Spleen (tissue), 11 donors: Measurements from ENCODE around the gene WDR7. TPM values are rescaled to one million over a fixed set of nuclear protein-coding genes. Genes with fewer than 3 reads are reported as not detected.

Experiments used
- DNase-seq: peaks from one replicate; pipeline ENCODE4 v3.0.0-alpha.2; 2020
- H3K27ac ChIP-seq, 8 donors: fragments of 200-600 bp; sonication (generic) in 7 of 8; 1 replicate in 4 of 8; 2 replicates in 4 of 8; pipeline versions ENCODE4 v1.5.0 to v1.8.0; 2016 to 2021; ENCODE audit warnings: inconsistent platforms in 4 of 8, mild to moderate bottlenecking in 4 of 8, moderate library complexity in 1 of 8
- H3K27me3 ChIP-seq, 7 donors: fragments of 200-600 bp; sonication (generic) in 6 of 7; replicated peaks in 1 of 7; 1 replicate in 4 of 7; 2 replicates in 3 of 7; pipeline versions ENCODE4 v1.5.0 to v1.8.0; 2016 to 2021; ENCODE audit warnings: inconsistent platforms in 3 of 7, mild to moderate bottlenecking in 1 of 7
- H3K36me3 ChIP-seq, 6 donors: fragments of 200-600 bp; sonication (generic) in 5 of 6; 1 replicate in 4 of 6; 2 replicates in 2 of 6; pipeline versions ENCODE4 v1.5.0 to v1.8.0; 2016 to 2021; ENCODE audit warnings: inconsistent platforms in 2 of 6
- H3K4me1 ChIP-seq, 6 donors: fragments of 200-600 bp; sonication (generic) in 5 of 6; 1 replicate in 3 of 6; 2 replicates in 3 of 6; pipeline versions ENCODE4 v1.5.0 to v1.8.0; 2016 to 2021; ENCODE audit warnings: inconsistent platforms in 3 of 6
- H3K4me3 ChIP-seq, 8 donors: fragments of 200-600 bp; sonication (generic) in 7 of 8; 1 replicate in 4 of 8; 2 replicates in 4 of 8; pipeline versions ENCODE4 v1.5.0 to v1.8.0; 2016 to 2021; ENCODE audit warnings: inconsistent platforms in 4 of 8, mild to moderate bottlenecking in 4 of 8, moderate library complexity in 2 of 8
- H3K9me3 ChIP-seq, 8 donors: fragments of 200-600 bp; sonication (generic) in 7 of 8; 1 replicate in 4 of 8; 2 replicates in 4 of 8; pipeline versions ENCODE4 v1.5.0 to v1.8.0; 2016 to 2021; ENCODE audit warnings: inconsistent platforms in 4 of 8
- POLR2A ChIP-seq, 3 donors: fragments of 450-650 bp; IDR thresholded peaks; one replicate each; pipeline ENCODE4 v1.5.1; 2017; ENCODE audit warnings: antibody characterized with exemption in 3 of 3, mild to moderate bottlenecking in 1 of 3
- POLR2AphosphoS5 ChIP-seq, 3 donors: sonication (generic); formaldehyde crosslinking; IDR thresholded peaks; one replicate each; pipeline ENCODE4 v1.5.1; 2017; ENCODE audit warnings: antibody characterized with exemption in 3 of 3
- WGBS, 5 donors: extraction: QIAGEN DNeasy Blood & Tissue Kit in 3 of 5; methylation state at CpG; one replicate each; pipeline versions ENCODE4 v1.1.5 to v1.1.7; 2013 to 2018; 5-methylcytosine and 5-hydroxymethylcytosine counted together
- intact Hi-C: fragments of 100-400 bp; cut with DNase I; formaldehyde crosslinking; loops from one replicate; pipeline ENCODE4 v1.15.0; 2023; ENCODE audit warnings: low total_unique reads
- polyA plus RNA-seq, 3 donors: library from polyadenylated mRNA; stranded (reverse); fragments of 200-250 nt; gene quantifications; one replicate each; pipeline ENCODE4 v1.2.1, GENCODE V29; 2013
- total RNA-seq, 7 donors: library from RNA; depleted of rRNA in 3 of 7; stranded (reverse); fragments of >200 nt in 3 of 7; fragmentation: NEBNext Ultra II Directional in 4 of 7; extraction: Animal tissue kit (Norgen Biotek cat#: 25700) in 4 of 7; gene quantifications; one replicate each; pipeline versions ENCODE4 v1.1.0 to v1.2.1, GENCODE V29; 2016 to 2021
- TF ChIP-seq, protein P1 (sequence below), 11 experiments: fragments of 200-600 bp in 7 of 11; fragments of 450-650 bp in 4 of 11; sonication (generic) in 4 of 11; IDR thresholded peaks in 8 of 11; conservative IDR thresholded peaks in 3 of 11; 1 replicate in 7 of 11; 2 replicates in 4 of 11; pipeline versions ENCODE4 v1.4.0 to v1.8.0; 2016 to 2021; ENCODE audit warnings: antibody characterized with exemption in 11 of 11, inconsistent platforms in 4 of 11, mild to moderate bottlenecking in 1 of 11
- donor health status: healthy with polysubstance abuse.
- donor health status: DM: no; HTN: no; CAD: no; lungs with moderate emphysema.
- donor health status: DM: no; HTN: no; CAD: no.
- donor health status: Bipolar disorder and iron deficiency.
- donor health status: healthy.
- donor health status: DM: no; HTN: no; CAD: no.
- donor health status: DM: yes; HTN: yes; CAD: no.

The WDR7 gene
- total and polyA plus RNA-seq, 10 donors: 2.8 to 55.9 (median 42.8) TPM

DNA sequence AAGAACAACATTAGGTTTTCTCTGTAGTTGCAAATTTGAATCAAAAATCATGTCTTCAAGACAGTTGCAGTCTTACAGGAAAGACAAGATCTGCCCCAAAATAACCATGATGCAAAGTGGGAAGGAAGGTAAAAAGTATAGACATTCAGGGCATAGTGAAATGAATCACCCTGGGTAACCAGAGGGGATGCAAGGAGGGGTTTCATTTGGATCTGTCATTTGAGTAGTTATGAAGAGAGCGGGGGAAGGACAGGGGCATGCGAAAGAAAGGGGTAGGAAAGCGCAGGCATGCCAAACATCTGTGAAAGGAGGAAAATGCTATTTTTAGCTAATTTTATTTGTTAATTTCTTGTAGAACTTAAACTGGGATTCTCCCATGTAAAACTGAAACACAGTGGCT is 276.6 kb downstream of the WDR7 start:
- intact Hi-C loops: no loop called here
- 85 to 94% (median 93%) methylated on average over 3 of the region's 3 CpGs for WGBS, 5 donors
- TF ChIP-seq, protein P1, sequence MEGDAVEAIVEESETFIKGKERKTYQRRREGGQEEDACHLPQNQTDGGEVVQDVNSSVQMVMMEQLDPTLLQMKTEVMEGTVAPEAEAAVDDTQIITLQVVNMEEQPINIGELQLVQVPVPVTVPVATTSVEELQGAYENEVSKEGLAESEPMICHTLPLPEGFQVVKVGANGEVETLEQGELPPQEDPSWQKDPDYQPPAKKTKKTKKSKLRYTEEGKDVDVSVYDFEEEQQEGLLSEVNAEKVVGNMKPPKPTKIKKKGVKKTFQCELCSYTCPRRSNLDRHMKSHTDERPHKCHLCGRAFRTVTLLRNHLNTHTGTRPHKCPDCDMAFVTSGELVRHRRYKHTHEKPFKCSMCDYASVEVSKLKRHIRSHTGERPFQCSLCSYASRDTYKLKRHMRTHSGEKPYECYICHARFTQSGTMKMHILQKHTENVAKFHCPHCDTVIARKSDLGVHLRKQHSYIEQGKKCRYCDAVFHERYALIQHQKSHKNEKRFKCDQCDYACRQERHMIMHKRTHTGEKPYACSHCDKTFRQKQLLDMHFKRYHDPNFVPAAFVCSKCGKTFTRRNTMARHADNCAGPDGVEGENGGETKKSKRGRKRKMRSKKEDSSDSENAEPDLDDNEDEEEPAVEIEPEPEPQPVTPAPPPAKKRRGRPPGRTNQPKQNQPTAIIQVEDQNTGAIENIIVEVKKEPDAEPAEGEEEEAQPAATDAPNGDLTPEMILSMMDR (IDR thresholded peaks at IDR 0.05 in 8 of 11, conservative IDR thresholded peaks at IDR 0.05 in 3 of 11): no peak
- Histone ChIP-seq H3K27ac (no peak overlapping the region), H3K27me3 (no peaks in the 10 kb centered on the region), H3K9me3 (no peaks in the 10 kb centered on the region), H3K4me3 (no peak overlapping the region), H3K4me1 (no peaks in the 10 kb centered on the region), H3K36me3 (peaks cover 0 to 57% (median 0%) of the 10 kb centered on the region in 6 donors)
- DNase-seq: no peak

DNA sequence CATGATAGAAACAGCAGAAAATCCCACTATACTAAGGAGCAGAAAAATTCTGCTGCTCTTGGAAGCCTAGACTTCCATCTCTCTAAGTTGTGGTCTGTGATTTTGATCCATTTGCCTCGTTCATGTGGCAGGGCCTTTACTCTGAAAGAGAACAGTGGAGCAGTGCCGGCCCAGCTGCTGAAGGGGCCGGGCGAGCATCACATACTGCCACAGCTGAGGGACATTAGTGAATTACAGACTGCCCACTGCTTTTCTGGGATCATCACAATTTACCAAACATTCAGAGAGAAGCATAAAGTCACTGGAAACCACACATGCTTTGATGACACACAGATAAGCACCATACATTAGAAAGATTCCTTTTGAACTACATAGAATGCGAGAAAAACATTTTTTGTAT is 278.7 kb downstream of the WDR7 start:
- intact Hi-C loops: no loop called here
- DNase-seq: no peak

DNA sequence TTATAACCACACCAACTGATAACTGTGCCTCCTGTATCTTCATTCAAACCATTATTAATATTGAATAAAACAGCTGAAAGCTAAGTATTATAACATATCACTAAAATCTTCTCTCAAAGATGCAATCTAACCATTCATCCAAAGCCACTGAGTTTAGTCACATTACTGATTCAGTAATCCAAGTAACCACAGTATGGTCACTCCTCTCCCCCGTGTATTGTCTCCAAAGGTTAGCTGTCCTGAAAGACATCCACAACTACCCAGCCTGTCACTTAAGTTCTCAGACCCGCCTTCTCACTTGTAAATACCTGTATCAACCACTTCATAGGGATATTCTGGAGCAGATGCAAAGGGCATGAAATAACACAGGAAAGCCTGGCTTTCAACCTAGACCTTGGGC is 282.3 kb downstream of the WDR7 start:
- Histone ChIP-seq H3K4me3 (no peak overlapping the region), H3K9me3 (no peaks in the 10 kb centered on the region), H3K4me1 (no peaks in the 10 kb centered on the region), H3K36me3 (peaks cover 0 to 80% (median 7%) of the 10 kb centered on the region in 6 donors), H3K27me3 (no peaks in the 10 kb centered on the region), H3K27ac (no peak overlapping the region)
- no peak for TF ChIP-seq POLR2A (IDR thresholded peaks at IDR 0.05)
- TF ChIP-seq, protein P1 (IDR thresholded peaks at IDR 0.05 in 8 of 11, conservative IDR thresholded peaks at IDR 0.05 in 3 of 11): no peak
- no peak for TF ChIP-seq POLR2AphosphoS5 (IDR thresholded peaks at IDR 0.05)
- whole genome bisulfite sequencing, 5 donors: 70 to 82% (median 71%) methylated on average over 2 of the region's 2 CpGs
- intact Hi-C loops: no loop called here
- no peak for DNase-seq

More for the DNA sequence above, 278.7 kb downstream of the WDR7 start:
- WGBS, 5 donors: 91 to 97% (median 94%) methylated on average over 5 of the region's 5 CpGs
- TF ChIP-seq, protein P1 (IDR thresholded peaks at IDR 0.05 in 8 of 11, conservative IDR thresholded peaks at IDR 0.05 in 3 of 11): no peak
- TF ChIP-seq POLR2AphosphoS5 (IDR thresholded peaks at IDR 0.05) (no peak), POLR2A (IDR thresholded peaks at IDR 0.05) (no peak)
- no peak overlapping the region for H3K4me3 ChIP-seq
- H3K36me3 ChIP-seq: peaks cover 0 to 61% (median 0%) of the 10 kb centered on the region in 6 donors
- H3K4me1 ChIP-seq: no peaks in the 10 kb centered on the region
- no peak overlapping the region for H3K27ac ChIP-seq
- no peaks in the 10 kb centered on the region for H3K9me3 ChIP-seq
- no peaks in the 10 kb centered on the region for H3K27me3 ChIP-seq

DNA sequence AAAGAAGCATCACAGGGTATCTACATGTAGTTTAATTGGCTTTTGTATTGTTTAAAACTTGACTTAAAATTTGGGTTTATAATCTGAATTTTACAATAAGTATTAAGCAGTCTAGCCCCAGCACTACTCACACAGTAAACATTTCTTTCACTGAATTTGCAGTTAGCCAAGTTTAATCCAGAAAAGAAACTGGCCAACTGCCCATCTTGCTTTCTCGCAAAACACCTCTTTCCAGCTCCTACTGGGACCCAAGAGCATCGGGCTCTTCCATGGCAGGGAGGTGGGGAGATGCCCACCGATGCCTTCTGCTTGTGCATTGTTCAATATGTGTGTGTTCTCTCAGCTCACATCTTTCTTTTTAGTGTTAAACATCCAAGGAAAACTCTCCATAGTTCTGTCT is 283.0 kb downstream of the WDR7 start:
- no peak for DNase-seq
- intact Hi-C loops: no loop called here
- TF ChIP-seq, protein P1 (IDR thresholded peaks at IDR 0.05 in 8 of 11, conservative IDR thresholded peaks at IDR 0.05 in 3 of 11): no peak
- TF ChIP-seq POLR2A (IDR thresholded peaks at IDR 0.05) (no peak), POLR2AphosphoS5 (IDR thresholded peaks at IDR 0.05) (no peak)
- H3K9me3 ChIP-seq: no peaks in the 10 kb centered on the region
- H3K4me3 ChIP-seq: no peak overlapping the region
- 88 to 98% (median 93%) methylated on average over 3 of the region's 3 CpGs for WGBS, 5 donors
- H3K4me1 ChIP-seq: no peaks in the 10 kb centered on the region
- H3K36me3 ChIP-seq: peaks cover 0 to 84% (median 7%) of the 10 kb centered on the region in 6 donors
- no peaks in the 10 kb centered on the region for H3K27me3 ChIP-seq
- no peak overlapping the region for H3K27ac ChIP-seq
